AG04449 (cell line): ENCODE measurements around the gene LYPD6B.

Experiments
- CTCF ChIA-PET: fragments of 350-600 bp; formaldehyde crosslinking; extraction: SDS; loops from one replicate; lab custom pipeline; 2021; ENCODE audit warnings: antibody characterized with exemption; lab: Yijun Ruan, JAX
- POLR2A ChIA-PET: fragments of 400-600, 350-600 bp; formaldehyde crosslinking; extraction: SDS; loops from one replicate; lab custom pipeline; 2020; ENCODE audit warnings: antibody characterized with exemption, inconsistent platforms; lab: Yijun Ruan, JAX
- DNase-seq: peaks from one replicate; pipeline ENCODE4 v3.0.0-alpha.2; 2010; ENCODE audit warnings: low read depth, low spot score
- H3K4me3 ChIP-seq: 2 replicates; pipeline ENCODE4 v1.5.1; 2011; ENCODE audit warnings: low read depth, mild to moderate bottlenecking, control low read depth, low read length
- TF ChIP-seq, protein P1 (sequence below): IDR thresholded peaks from one replicate; pipeline ENCODE4 v1.5.1; 2011; ENCODE audit warnings: mild to moderate bottlenecking, moderate library complexity, low read length, control low read depth, inconsistent platforms; ENCODE audit not compliant: insufficient read depth; ENCODE audit errors: missing control alignments

The LYPD6B gene

DNA sequence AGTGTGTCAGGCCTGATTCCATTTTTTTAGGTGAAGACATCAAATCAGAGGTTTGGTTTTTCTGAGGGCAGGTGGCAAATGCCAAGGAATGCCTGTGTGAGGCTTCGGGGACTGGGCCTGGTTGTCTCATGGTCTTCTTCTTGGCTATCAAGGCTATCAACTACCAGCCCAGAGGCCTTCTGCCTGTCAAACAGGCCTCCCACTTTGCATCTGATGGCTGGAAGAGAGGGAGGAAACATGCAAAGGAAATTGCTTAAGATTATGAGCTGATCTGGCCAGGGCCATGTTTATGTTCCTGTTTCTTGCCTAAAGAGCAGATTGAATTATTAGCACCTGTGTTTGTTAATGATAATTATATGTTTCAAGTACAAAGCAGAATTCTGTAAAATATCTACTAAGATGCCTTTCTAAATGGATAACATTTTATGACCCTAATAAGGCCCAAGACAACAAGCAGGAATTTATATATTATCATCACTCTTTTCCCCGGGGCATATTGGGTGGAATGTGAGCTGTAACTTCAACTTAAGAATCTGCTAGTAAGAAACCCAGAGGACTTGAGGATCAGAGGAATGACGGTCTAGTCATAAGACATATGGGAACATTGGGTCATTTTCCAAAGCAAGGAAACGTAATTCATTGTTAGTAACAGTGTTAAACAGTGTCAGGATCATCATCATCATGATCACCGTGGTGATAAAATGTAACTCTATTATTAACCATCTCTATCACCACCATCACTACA lies 123.2 kb downstream of the LYPD6B start:
- DNase-seq: no peak

DNA sequence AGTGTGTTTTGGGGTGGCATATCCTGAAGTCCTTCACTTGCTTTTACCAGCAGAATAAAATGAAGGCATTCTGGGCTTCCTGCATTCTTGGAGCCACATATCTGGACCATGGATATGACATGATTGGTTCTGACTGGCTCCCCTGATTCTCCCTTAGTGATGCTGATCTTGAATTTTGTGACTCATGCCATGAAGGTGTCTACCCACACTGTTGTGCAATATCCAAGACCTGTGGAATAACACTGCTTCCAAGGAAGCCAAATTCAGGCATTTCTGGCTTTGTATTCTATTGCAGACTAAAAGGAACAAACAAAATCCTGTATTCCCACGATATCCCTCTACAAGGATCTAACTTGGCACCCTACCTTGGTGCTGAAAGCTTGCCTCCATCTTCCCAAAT lies 125.8 kb downstream of the LYPD6B start:
- CTCF ChIA-PET: interaction anchor here (1.5 kb wide), 1 partner anchor 149 kb away, joined by 4 read pairs; no protein-coding TSS in a partner anchor
- no peak overlapping the region for H3K4me3 ChIP-seq
- DNase-seq: no peak
- TF ChIP-seq, protein P1, sequence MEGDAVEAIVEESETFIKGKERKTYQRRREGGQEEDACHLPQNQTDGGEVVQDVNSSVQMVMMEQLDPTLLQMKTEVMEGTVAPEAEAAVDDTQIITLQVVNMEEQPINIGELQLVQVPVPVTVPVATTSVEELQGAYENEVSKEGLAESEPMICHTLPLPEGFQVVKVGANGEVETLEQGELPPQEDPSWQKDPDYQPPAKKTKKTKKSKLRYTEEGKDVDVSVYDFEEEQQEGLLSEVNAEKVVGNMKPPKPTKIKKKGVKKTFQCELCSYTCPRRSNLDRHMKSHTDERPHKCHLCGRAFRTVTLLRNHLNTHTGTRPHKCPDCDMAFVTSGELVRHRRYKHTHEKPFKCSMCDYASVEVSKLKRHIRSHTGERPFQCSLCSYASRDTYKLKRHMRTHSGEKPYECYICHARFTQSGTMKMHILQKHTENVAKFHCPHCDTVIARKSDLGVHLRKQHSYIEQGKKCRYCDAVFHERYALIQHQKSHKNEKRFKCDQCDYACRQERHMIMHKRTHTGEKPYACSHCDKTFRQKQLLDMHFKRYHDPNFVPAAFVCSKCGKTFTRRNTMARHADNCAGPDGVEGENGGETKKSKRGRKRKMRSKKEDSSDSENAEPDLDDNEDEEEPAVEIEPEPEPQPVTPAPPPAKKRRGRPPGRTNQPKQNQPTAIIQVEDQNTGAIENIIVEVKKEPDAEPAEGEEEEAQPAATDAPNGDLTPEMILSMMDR: no peak
- POLR2A ChIA-PET: no interaction called here

More for the DNA sequence above, 123.2 kb downstream of the LYPD6B start:
- TF ChIP-seq, protein P1: no peak
- ChIA-PET CTCF (no interaction called here), POLR2A (no interaction called here)
- no peak overlapping the region for H3K4me3 ChIP-seq

DNA sequence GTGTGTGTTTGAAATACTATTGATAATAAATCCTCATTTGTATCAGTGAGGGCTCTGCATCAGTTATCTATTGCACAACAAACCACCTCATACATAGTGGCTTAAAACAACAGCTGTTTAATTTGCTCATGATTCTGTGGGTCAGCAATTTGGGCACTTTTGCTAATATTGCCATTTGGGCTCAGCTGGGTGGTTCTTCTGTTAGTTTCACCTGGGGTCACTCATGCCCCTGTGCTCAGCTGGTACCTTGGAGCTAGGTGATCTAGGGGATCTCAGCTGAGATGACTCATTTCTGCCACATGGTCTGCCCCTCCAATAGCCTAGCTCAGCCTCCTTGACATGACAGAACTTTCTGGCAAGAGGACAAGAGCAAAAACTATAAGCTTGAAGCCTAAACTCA lies 126.3 kb downstream of the LYPD6B start:
- no peak overlapping the region for H3K4me3 ChIP-seq
- POLR2A ChIA-PET: no interaction called here
- TF ChIP-seq, protein P1: no peak
- DNase-seq: no peak
- CTCF ChIA-PET: no interaction called here

DNA sequence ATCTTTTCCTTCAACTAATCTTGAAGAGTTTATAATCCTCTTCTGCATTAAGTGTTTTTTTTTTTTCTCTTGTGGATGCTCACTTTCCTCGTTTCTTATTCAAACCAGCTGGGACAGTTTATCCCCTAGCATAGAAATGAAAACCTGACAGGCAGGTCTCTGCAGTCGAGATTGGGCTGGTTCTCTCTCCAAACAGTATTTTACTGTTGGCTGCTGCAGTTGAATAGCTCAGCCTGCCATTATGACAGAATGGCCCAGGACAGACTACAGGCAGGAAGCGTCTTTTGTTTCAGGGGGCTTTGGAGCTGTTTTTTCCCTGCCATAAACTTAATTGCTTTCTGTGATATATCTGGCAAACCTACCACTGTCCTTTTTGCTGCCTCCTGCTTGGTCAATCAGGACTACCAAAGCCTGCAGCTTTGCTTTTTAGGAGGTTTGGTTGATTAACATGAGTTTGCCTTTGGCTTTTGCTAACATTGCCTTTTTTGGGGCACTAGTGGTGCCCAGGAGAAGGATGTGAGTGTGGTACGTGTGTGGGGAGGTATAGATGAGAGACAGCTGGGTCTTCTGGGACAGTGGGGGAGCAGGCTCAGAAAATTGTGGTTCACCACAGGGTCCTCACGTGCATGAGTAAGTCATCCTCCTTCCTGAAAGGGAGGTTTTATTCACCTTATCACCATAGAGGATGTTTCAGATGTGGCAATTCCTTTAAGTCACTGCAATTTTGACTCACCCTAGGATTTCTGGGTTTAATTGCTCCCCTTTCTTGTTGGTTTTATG lies 128.7 kb downstream of the LYPD6B start:
- CTCF ChIA-PET: interaction anchor here (0.8 to 1.8 kb wide), 3 partner anchors 14 to 150 kb away, joined by 3 to 9 read pairs (median 3); no protein-coding TSS in a partner anchor
- POLR2A ChIA-PET: no interaction called here
- TF ChIP-seq, protein P1: no peak

DNA sequence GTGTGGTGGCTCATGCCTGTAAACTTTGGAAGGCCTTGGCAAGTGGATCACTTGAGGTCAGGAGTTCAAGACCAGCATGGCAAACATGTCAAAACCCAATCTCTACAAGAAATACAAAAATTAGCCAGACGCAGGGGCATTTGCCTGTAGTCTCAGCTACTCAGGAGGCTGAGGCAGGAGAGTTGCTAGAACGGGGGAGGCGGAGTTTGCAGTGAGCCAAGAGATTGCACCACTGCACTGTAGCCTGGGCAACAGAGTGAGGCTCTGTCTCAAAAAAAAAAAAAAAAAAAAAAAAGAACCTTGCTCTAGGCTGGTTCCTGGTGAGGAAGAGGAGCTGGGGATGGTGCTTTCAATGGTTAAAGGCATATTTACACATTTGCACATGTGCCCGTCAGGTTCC lies 129.4 kb downstream of the LYPD6B start:
- DNase-seq: no peak
- ChIA-PET POLR2A (no interaction called here), CTCF (interaction anchor here (1.8 kb wide), 1 partner anchor 150 kb away, joined by 9 read pairs; no protein-coding TSS in a partner anchor)
- TF ChIP-seq, protein P1: no peak
- no peak overlapping the region for H3K4me3 ChIP-seq

More for the DNA sequence above, 128.7 kb downstream of the LYPD6B start:
- no peak overlapping the region for H3K4me3 ChIP-seq
- DNase-seq: no peak

DNA sequence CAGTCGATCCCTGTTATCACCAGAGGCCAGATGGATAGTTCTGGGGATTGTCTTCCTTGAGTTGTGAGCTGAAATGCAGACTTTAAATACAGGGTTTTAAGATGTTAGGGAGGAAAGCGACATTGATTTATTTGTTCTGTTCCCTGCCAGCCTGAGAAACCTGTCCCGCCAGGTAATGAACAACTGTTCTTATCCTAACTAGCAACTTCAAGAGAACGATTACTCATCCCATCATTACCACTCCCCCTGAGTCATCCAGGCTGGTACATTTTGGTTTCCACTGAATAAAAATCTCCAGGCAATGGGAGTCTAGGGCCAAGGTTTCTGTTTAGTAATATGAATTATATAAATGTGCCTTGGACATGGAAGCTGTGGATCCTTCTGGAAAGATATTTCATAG lies 131.2 kb downstream of the LYPD6B start:
- H3K4me3 ChIP-seq: no peak overlapping the region
- CTCF ChIA-PET: interaction anchor here (1.1 to 2.4 kb wide), 2 partner anchors 10 to 13 kb away, joined by 3 to 8 read pairs; no protein-coding TSS in a partner anchor
- TF ChIP-seq, protein P1: no peak
- POLR2A ChIA-PET: no interaction called here
- no peak for DNase-seq
